ENCODE measurements around the gene C11orf68.
"Not testable (repeated sequence)": the region's sequence is repeated elsewhere in the genome, so short reads cannot be mapped to it uniquely, and the experiment has no call there.

The C11orf68 gene

DNA sequence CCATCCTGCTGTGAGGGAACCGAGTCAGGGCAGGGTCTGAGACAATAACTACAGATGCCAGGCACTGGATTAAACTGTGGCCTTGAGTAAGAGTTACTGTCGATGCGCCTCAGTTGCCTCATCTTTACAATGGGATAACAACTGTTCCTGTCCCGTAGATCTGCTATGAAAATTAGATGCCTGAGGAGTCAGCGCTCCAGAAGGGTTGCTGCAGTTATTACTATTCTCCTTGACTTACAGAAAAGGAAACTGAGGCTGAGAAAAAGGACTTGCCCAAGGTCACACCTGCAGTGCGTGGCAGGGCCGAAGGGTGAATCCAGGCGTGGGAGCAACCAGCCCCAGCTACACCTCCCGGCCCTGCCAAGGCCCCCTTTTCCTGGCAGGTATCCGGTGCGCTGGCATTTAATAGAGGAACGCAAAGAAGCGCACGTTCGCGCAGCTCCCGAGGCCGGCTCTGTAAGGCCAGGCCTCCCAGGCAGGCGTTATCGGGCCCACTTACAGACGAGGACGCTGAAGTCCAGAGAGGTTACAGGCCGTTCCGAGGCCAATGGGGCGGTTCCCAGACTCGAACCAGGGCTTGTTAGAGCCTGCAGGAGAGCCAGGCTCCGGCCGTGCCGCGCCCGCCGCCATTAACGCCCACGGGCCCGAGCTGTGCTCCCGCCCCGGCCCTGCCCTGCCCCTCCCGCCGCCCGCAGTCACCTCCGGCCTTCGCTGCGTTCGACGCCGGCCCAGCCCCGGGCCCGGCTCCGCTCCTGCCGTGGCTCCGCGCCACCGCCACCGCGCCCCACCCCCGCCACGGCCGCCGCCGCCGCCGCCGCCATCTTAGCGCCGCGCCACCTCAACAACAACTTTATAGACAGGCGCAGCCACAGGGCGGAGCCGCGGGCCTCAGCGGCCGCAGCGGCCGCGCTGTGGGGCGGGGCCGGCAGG lies at the start of gene C11orf68:
C11orf68 (minus strand) TSS at position 852 of the 930 bp plus-strand sequence; CDS start at position 821, 31 bp downstream.
- no peak for DNase-seq (ENCODE audit: low read depth in 2 of 3, low spot score in 1 of 3)

DNA sequence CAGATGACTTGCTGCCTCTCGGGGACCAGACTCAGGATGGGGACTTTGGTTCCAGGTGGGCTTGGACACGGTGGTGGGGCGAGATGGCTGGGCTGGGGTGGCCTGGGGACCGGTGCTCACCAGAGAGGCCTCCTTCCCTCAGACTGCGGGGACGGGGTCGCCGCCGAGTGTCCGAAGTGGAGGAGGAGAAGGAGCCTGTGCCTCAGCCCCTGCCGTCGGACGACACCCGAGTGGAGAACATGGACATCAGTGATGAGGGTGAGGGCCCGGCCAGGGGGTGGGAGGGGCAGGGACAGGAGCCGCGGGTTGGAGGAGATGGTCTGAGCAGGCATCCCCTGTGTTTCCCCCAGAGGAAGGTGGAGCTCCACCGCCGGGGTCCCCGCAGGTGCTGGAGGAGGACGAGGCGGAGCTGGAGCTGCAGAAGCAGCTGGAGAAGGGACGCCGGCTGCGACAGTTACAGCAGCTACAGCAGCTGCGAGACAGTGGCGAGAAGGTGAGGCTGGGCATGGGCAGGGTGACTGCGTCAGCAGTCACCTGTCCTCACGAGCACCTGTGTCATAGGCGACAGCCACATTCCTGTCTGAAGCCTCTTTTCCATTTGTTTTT lies 48.6 kb upstream of the C11orf68 start:
- DNase-seq (ENCODE audit: low read depth in 2 of 3, low spot score in 1 of 3), result no peak

DNA sequence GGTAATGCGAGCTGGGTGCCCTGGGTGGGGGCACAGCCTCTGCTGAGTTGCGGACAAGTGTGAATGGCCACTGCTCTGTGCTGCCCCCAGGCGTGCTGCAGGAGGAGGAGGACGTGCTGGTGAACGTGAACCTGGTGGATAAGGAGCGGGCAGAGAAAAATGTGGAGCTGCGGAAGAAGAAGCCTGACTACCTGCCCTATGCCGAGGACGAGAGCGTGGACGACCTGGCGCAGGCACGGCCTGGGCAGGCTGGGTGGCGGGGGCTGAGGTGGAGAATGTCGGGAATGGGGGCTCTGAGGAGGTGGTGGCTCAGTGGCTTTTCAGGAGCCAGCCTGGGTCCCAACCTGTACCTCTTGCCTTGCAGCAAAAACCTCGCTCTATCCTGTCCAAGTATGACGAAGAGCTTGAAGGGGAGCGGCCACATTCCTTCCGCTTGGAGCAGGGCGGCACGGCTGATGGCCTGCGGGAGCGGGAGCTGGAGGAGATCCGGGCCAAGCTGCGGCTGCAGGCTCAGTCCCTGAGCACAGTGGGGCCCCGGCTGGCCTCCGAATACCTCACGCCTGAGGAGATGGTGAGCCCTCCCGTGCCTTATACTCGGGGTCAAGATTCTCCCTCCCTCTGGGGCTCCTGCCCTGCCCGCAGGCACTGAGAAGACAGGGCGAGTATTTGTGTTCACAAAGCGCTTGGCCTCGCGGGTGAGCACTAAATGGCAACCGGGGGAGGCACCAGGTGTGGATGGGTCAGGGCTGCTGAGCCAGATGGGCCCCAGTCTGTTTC lies 47.3 kb upstream of the C11orf68 start:
- no peak for DNase-seq (ENCODE audit: low read depth in 2 of 3, low spot score in 1 of 3)

DNA sequence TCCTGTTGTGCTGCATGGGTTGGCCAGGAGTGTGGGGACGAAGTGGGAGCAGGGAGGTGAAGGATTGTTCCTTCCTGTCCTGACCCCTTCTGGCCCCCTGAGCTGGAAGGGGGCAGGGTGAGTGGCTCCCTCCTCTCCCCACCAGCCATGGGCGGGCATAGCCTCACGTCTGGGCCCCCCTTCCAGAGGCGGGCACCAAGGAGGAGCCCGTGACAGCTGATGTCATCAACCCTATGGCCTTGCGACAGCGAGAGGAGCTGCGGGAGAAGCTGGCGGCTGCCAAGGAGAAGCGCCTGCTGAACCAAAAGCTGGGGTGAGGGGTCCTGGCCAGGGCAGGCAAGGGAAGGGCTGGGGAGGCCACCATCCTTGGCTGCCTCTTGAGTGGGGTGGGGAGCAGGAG lies 46.0 kb upstream of the C11orf68 start:
- DNase-seq (ENCODE audit: low read depth in 2 of 3, low spot score in 1 of 3), result no peak

DNA sequence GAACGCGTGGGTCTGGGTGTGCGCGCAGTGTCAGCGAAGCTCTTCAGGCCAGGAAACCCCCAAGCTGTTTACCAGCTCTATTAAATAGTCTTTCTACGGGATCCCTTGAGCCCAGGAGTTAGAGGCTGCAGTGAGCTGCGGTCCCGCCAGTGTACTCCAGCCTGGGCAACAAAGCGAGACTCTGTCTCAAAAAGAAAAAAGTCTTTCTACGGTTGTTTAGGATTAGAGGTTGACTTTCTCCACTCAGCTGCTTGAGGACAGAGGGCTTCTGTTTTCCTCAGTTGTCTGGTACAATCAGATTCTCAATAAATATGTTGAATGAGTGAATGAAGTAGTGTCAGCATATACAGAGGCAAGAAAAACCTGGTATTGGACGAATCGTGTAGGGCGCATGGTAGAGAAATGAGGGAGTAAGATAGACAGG lies 43.3 kb upstream of the C11orf68 start:
- no peak for DNase-seq (ENCODE audit: low read depth in 2 of 3, low spot score in 1 of 3)

DNA sequence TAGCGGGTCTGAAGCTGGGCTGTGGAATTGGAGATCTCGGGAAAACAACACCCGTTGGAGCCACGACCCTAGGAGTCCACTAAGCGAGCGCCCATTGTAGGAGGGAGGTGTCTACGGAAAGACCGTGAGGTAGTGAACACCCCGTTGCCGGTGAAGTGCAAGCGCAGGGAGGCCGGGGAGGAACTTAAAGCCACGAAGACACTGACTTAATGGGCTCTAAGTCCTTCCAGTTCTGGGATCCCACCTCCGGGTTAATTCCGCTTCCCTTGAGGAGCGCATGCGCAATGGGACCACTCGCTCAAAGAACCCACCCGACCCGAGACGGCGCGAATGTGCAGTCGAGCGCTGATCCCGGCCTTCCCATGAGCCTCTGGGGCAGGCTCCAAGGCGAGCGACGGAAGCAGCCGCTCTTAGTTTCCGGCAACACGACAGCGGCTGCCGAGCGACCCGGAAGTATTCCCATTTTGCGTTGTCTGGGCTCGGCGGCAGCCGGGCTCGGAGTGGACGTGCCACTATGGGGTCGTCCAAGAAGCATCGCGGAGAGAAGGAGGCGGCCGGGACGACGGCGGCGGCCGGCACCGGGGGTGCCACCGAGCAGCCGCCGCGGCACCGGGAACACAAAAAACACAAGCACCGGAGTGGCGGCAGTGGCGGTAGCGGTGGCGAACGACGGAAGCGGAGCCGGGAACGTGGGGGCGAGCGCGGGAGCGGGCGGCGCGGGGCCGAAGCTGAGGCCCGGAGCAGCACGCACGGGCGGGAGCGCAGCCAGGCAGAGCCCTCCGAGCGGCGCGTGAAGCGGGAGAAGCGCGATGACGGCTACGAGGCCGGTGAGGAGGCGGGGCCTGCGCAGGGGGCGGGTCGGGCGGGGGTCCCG lies 42.6 kb upstream of the C11orf68 start, which contains the start of gene SART1:
SART1 (plus strand) TSS at position 468 of the 874 bp plus-strand sequence; CDS start at position 515, 47 bp downstream.
- DNase-seq (ENCODE audit: low read depth in 2 of 3, low spot score in 1 of 3), result peak; percentile 87 to 95 (median 94)

DNA sequence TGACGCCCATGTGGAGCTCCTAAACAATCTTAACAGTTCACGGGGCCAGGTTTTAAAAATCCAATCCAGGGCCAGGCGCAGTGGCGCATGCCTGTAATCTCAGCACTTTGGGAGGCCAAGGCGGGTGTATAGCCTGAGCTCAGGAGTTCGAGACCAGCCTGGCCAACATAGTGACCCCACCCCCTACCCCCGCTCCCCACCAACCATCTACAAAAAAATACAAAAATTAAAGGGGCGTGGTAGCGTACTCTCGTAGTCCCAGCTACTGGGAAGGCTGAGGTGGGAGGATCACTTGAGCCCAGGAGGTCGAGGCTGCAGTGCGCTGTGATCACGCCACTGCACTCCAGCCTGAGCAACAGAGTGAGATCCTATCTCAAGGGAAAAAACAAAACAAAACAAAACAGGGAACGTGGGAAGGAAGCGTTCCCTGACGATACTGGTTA lies 42.0 kb upstream of the C11orf68 start:
- no peak for DNase-seq (ENCODE audit: low read depth in 2 of 3, low spot score in 1 of 3)

DNA sequence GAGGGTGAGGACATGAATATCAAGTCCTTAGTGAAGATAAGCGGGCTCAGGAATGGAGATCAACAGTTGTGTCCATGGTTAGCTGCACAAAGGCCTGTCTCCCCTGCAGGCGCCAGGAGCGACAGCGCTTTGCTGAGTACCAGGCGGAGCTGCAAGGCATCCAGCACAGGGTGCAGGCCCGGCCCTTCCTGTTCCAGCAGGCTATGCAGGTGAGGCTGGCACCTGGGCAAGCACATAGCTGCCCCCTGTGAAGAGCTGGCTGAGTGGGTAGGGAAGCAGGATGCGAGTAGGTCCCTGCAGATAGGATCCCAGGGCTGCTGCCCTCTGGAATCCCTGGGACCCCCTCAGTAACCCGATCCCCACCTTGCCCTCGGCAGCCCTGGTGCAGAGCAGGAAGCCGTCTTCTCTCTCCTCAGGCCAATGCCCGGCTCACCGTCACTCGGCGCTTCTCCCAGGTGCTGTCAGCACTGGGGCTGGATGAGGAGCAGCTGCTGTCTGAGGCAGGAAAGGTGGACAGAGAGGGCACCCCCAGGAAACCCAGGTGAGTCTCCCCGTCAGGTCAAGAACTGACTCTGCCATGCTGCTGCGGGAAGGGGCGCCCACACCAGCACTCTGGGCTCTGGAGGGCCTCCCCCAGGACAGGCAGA lies 40.0 kb upstream of the C11orf68 start:
- DNase-seq (ENCODE audit: low read depth in 2 of 3, low spot score in 1 of 3), result no peak

DNA sequence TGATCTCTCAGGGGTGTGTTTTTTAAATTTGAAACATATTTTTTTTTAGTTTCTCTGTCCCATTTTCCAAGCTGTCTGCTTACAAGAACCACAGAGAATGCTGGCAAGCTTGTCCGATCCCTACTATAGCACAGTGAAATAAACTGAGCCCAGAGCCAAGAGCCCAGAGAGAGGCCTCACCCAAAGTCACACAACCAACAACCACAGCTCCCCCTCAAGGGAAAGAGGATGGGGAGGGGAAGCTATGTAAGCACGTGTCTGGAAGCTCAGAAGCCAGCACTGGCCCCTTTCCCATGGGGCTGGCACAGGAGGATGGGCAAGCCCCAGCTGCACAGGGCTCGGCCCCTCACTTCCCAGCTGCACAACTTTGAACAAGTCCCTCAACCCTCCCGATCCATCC lies 39.4 kb upstream of the C11orf68 start:
- no peak for DNase-seq (ENCODE audit: low read depth in 2 of 3, low spot score in 1 of 3)

DNA sequence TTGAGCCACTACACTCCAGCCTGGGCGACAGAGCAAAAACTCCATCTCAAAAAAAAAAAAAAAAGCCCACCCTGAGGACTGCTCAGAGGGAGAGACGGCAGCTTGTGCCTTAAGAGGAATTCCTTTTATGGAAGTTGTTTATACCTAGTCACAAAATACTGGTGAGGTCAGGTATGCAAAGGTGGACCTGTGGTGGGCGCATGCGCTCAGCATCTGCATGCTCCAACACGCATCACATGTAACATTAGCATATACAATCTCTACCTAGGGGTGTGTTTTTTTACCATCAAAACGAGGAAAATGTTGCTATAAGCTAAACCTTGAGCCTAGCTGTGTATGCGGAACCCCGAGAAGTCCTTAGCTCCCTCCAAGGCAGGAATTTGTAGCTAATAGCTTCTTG lies 35.9 kb upstream of the C11orf68 start:
- no peak for DNase-seq (ENCODE audit: low read depth in 2 of 3, low spot score in 1 of 3)

DNA sequence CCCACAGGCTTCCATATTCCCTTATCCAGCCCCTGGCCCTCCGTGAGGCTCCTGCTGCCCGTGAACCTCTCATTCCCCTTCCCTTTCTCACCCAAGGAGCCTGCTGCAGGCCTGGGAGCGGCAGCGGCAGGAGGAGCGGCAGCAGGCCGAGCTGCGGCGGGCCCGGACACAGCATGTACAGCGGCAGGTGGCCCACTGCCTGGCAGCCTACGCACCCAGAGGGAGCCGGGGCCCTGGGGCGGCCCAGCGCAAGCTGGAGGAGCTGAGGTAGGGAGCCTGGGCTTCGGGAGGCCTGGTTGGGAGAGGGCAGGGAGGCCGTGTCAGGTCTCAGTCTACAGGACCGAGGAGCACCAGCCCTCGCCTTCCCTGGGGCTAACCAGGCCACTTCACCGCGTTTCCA lies 34.6 kb upstream of the C11orf68 start:
- no peak for DNase-seq (ENCODE audit: low read depth in 2 of 3, low spot score in 1 of 3)

DNA sequence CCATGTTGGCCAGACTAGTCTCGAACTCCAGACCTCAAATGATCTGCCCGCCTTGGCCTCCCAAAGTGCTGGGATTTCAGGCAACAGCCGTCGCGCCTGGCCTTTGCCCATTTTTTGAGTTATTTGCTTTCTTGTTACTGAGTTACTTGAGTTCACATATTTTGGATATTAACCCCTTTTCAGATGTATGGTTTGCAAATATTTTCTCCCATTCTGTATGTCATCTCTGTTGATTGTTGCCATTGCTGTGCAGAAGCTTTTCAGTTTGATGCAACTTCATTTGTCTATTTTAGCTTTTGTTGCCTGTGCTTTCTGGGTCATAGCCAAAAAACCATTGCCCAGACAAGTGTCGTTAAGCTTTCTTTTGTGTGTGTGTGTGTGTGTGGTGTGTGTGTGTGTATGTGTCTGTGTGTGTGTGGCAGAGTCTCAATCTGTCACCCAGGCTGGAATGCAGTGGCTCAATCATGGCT lies 33.2 kb upstream of the C11orf68 start:
- DNase-seq (ENCODE audit: low read depth in 2 of 3, low spot score in 1 of 3), result no peak

DNA sequence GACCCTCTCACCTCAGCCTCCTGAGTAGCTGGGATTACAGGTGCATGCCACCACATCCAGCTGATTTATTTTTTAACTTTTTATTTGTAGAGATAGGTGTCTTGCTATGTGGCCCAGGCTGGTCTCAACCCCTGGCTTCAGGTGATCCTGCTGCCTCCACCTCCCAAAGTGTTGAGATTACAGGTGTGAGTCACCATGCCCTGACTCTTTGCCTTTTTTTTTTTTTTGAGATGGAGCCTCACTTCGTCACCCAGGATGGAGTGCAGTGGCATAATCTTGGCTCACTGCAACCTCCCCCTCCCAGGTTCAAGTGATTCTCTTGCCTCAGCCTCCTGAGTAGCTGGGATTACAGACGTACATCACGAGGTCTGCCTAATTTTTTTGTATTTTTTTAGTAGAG lies 32.8 kb upstream of the C11orf68 start:
- DNase-seq (ENCODE audit: low read depth in 2 of 3, low spot score in 1 of 3), result not testable (repeated sequence)

DNA sequence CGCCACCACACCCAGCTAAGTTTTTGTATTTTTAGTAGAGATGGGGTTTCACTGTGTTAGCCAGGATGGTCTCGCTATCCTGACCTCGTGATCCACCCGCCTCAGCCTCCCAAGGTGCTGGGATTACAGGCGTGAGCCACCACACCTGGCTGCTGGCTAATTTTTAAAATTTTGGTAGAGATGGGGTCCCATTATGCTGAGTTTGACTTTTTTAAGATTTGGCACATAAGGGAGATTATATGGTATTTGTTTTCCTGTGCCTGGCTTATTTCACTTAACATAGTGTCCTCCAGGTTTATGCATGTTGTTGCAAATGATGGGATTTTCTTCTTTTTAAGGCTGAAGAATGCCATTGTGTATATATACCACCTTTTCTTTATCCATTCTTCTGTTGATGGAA lies 31.8 kb upstream of the C11orf68 start:
- not testable (repeated sequence) for DNase-seq (ENCODE audit: low read depth in 2 of 3, low spot score in 1 of 3)

DNA sequence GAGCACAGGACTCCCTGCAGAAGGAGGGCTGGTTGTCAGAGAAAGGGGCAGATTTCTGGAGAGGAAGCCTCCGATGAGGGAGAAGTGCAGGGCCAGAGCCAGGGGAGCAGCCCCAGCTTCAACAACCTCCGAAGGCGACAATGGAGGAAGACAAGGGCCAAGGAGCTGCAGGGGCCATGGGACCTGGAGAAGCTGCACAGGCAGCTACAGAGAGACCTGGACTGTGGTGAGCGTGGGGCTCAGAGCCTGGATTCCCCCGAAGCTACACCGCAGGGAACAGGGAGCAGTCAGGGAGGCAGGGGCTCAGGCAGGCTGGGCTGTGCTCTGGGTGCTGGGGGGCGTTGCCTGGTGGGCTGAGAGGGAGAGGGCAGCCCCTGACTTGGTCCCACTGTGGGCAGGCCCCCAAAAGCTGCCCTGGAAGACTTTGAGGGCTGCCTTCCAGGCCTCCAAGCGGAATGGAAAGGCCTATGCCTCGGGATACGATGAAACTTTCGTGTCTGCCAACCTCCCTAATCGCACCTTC lies 28.8 kb upstream of the C11orf68 start:
- no peak for DNase-seq (ENCODE audit: low read depth in 2 of 3, low spot score in 1 of 3)

DNA sequence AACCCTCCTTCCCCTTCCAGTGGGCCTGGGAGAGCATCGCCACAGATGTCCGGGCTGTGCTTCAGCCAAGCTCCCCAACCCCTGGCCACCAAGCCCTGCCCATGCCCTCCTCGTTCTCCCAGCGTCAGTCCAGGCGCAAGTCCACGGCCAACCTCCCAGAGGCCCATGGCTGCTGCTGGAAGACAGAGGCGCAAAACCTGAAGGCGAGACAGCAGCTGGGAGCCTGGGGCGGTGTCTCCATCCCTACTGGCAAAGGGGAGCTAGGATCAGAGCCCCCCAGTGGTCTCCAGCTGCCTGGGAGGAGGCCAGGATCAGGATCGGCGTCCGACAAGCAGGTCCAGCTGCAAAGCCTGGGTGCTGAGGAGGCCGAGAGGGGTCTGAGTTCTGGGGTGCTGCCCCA lies 28.3 kb upstream of the C11orf68 start:
- DNase-seq (ENCODE audit: low read depth in 2 of 3, low spot score in 1 of 3), result no peak

DNA sequence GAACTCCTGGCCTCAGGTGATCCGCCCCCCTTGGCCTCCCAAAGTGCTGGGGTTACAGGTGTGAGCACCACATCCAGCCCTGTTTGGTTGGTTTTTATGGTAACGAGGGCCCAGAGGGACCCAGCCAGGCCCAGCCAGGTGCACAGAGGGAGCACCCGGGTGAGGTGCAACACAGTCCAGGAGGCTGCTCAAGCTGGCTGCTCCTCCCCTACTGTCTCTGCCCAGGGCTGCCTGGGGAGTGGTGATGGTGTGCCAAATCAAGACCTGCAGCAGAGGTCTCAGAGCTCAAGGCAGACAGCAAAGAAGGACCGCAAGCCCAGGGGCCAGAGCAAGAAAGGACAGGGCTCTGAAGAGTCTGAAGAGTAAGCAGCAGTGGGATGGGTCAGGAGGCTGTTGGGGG lies 27.8 kb upstream of the C11orf68 start:
- DNase-seq (ENCODE audit: low read depth in 2 of 3, low spot score in 1 of 3), result no peak

DNA sequence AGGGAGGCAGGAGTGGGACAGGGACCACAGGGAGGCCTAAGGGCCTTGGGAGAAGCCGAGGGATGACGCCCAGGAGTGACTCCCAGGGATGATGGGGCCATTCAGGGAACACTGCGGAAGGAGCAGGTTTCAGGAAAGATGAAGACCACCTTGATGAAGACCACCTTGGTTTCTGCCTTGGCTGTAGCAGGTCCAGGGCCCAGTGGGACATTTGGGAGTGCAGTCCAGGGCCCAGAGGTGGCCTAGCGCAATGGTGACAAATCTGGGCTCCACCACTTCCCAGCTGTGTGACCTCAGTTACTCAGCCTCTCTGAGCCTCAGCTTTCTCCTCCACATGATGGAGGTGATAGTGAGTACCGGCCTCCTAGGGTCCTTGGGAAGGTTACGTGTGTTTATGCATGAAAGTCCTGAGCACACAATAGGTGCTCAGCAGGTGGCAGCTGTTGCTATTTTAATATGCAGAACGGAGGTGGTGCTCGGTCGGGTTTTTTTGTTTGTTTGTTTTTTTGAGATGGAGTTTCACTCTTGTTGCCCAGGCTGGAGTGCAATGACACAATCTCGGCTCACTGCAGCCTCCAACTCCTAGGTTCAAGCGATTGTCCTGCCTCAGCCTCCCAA lies 27.2 kb upstream of the C11orf68 start:
- DNase-seq (ENCODE audit: low read depth in 2 of 3, low spot score in 1 of 3), result no peak

DNA sequence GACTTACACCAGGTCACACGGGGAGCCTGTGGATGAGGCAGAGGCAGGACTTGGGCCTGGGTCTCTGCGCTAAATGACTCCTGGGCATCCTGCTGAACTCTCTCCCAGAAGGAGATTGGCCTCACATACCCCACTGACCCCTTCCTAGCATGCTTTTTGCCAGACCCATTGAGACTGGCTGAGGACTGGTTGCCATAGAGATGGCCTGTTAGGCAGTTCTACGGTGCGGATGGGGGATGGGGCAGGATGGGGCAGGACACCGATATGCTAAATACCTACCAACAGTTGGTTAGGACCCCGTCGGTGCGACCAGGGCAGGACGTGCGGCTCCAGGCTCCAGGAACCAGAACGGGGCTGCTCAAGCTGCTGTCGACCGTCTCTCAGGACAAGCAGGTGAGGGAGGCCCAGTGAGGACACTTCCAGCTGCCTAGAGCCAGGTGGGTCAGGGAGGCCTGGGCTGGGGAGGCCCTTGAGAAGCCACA lies 26.6 kb upstream of the C11orf68 start, which contains the start of gene TSGA10IP:
TSGA10IP (plus strand) TSS at position 51 of the 482 bp plus-strand sequence; CDS start at position 247, 196 bp downstream.
- no peak for DNase-seq (ENCODE audit: low read depth in 2 of 3, low spot score in 1 of 3)

Measured in stimulated activated CD4-positive, alpha-beta T cell treated with anti-CD3 and anti-CD28 coated beads, Interleukin-12 subunit alpha, Interleukin-12 subunit beta, amount 100 ng/mL, for 48 hours (primary cell).